ENCODE data around the gene TRABD2B. TPM values are rescaled to one million over a fixed set of nuclear protein-coding genes. Genes with fewer than 3 reads are reported as not detected.

The TRABD2B gene
- total RNA-seq, 1 donor from 2014 or later: 6.2 TPM

GRCh38 chr1:47903723-47904122 lies 93.5 kb downstream of the TRABD2B start:
- no peak for TF ChIP-seq CTCF (IDR thresholded peaks at IDR 0.05; ENCODE audit: unreplicated experiment)
- Mint-ChIP-seq H3K36me3 (no peaks in the 10 kb centered on the region), H3K27me3 (ENCODE audit: low read depth) (peaks cover 16% of the 10 kb centered on the region), H3K27ac (no peak overlapping the region), H3K4me3 (no peak overlapping the region), H3K9me3 (no peaks in the 10 kb centered on the region), H3K4me1 (peaks cover 27% of the 10 kb centered on the region)
- DNase-seq (ENCODE audit: low spot score in 2 of 2, unreplicated experiment in 2 of 2): no peak

- Mint-ChIP-seq H3K4me1 (peaks cover 36% of the 10 kb centered on the region), H3K4me3 (no peak overlapping the region), H3K27ac (no peak overlapping the region), H3K27me3 (ENCODE audit: low read depth) (peaks cover 10% of the 10 kb centered on the region), H3K9me3 (no peaks in the 10 kb centered on the region), H3K36me3 (no peaks in the 10 kb centered on the region)
- no peak for DNase-seq (ENCODE audit: low spot score in 2 of 2, unreplicated experiment in 2 of 2)
- TF ChIP-seq CTCF (IDR thresholded peaks at IDR 0.05; ENCODE audit: unreplicated experiment): no peak
Observed at GRCh38 chr1:47901001-47901575, 96.1 kb downstream of the TRABD2B start.

DNA sequence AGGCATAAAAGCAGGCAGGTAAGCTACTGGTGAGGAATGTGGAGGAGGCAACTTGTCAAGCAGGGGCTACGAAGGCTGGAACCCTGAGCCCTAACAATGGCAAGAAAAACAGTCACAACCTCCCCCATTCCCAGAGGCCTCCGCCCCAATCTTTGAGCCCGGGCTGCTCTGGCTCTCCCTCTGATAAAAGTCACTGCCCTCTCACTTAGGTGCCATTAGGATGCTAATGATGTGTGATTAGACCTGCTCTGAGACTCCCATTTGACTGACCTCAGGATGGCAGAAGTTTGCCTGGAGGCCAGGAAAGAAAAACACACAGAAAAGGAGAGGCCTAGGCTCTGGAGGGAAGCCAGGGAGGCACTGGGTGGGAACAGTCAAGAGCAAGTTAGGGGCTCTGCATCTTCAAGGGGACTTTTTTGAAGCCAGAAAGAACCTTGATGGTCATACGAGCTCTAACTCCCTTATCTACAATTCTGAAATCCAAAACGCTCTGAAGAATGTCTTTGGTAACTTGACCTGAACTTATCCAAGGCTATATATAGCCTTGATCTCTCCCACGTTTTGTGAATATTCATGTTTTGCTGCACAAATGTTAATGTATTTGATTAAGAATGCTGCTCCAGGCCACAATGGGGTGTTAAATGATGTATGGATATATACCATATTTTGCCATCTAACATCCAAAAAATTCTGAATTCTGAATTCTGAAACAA lies 98.9 kb downstream of the TRABD2B start:
- H3K27ac Mint-ChIP-seq: peak overlapping the region; percentile 52

GRCh38 chr1:47895279-47896125 lies 101.7 kb downstream of the TRABD2B start:
- H3K4me1 Mint-ChIP-seq: peaks cover 48% of the 10 kb centered on the region
- no peak overlapping the region for H3K4me3 Mint-ChIP-seq
- H3K27me3 Mint-ChIP-seq (ENCODE audit: low read depth): peaks cover 3% of the 10 kb centered on the region
- H3K9me3 Mint-ChIP-seq: no peaks in the 10 kb centered on the region
- H3K36me3 Mint-ChIP-seq: no peaks in the 10 kb centered on the region
- TF ChIP-seq CTCF (IDR thresholded peaks at IDR 0.05; ENCODE audit: unreplicated experiment): no peak
- no peak overlapping the region for H3K27ac Mint-ChIP-seq
- DNase-seq (ENCODE audit: low spot score in 2 of 2, unreplicated experiment in 2 of 2): no peak

More for the DNA sequence above, 98.9 kb downstream of the TRABD2B start:
- DNase-seq (ENCODE audit: low spot score in 2 of 2, unreplicated experiment in 2 of 2): no peak
- TF ChIP-seq CTCF (IDR thresholded peaks at IDR 0.05; ENCODE audit: unreplicated experiment): no peak
- Mint-ChIP-seq H3K27me3 (ENCODE audit: low read depth) (peaks cover 6% of the 10 kb centered on the region), H3K36me3 (no peaks in the 10 kb centered on the region), H3K9me3 (no peaks in the 10 kb centered on the region), H3K4me3 (no peak overlapping the region), H3K4me1 (peaks cover 52% of the 10 kb centered on the region)

DNA sequence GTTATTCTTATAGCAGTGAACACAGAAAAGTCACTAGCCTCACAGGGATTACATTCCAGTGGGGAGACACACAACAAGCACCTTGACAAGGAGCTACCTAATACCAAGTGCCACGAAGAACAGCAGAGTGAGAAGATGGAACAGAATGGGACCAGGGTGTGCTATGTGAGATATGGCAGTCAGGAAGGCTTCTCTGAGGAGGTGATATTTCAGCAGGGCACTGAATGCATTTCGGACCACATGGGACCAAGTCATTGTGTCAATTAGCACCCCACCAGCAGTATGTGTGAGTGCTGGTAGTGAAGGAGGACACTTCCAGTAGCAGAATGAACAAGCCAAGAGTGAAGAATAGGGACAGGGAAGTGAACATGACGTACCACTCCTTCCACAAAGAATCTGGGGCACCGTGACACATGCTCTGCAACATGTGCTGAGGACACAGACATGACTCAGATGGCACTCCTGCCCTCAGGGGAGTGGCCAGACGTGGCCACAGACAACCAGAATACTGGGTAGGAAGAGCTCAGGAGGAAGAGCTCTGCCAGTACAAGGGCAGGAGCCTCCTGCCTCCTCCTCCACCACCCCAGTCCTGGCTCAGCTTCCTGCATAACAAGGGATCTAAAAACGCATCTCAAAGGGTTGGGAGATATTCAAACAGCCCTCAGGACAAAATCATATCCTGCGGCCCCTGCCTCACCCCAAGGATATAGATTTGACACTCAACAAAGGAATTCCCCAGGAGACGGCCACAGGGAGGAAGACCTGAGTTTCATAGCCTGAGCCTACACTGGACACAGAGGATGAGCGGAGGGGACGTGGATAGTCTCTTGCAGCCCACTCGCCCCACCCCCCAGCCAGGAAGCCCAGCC lies 102.5 kb downstream of the TRABD2B start:
- no peaks in the 10 kb centered on the region for H3K36me3 Mint-ChIP-seq
- peaks cover 48% of the 10 kb centered on the region for H3K4me1 Mint-ChIP-seq
- H3K27ac Mint-ChIP-seq: no peak overlapping the region
- no peaks in the 10 kb centered on the region for H3K9me3 Mint-ChIP-seq
- no peak for TF ChIP-seq CTCF (IDR thresholded peaks at IDR 0.05; ENCODE audit: unreplicated experiment)
- DNase-seq (ENCODE audit: low spot score in 2 of 2, unreplicated experiment in 2 of 2): no peak
- no peak overlapping the region for H3K4me3 Mint-ChIP-seq
- peaks cover 7% of the 10 kb centered on the region for H3K27me3 Mint-ChIP-seq (ENCODE audit: low read depth)

Data from mesothelial cell of epicardium (in vitro differentiated cells).